H1 (cell line): ENCODE results near the gene TXNRD2. TPM values are rescaled to one million over a fixed set of nuclear protein-coding genes. Genes with fewer than 3 reads are reported as not detected.

Experiments
- USF2 ChIP-seq: IDR thresholded peaks from 2 replicates; pipeline ENCODE4 v1.6.1; 2011; ENCODE audit warnings: low read length, improper control_type of control experiment
- polyA plus RNA-seq, 7 experiments: library from polyadenylated mRNA; depleted of rRNA in 3 of 7; stranded (reverse) in 5 of 7; unstranded in 2 of 7; fragments of >200 nt in 5 of 7; fragments of 200-250 nt in 2 of 7; gene quantifications; 1 replicate in 5 of 7; 2 replicates in 1 of 7; 4 replicates in 1 of 7; pipeline versions ENCODE4 v1.2.1 to v1.2.3, GENCODE V29; 2011 to 2013; ENCODE audit warnings: missing spikeins in 2 of 7, mixed read lengths in 2 of 7
- total RNA-seq: library from RNA; stranded (reverse); fragmentation: NEBNext Ultra II Directional; extraction: Animal tissue kit (Norgen Biotek cat#: 25700); gene quantifications from 2 replicates; pipeline ENCODE4 v1.2.1, GENCODE V29; 2021

Gene TXNRD2
- total and polyA plus RNA-seq, 2 of the 8 experiments (the other 6 are each of a cell fraction or from before 2014, with no cell fraction given): 14.8 to 21.9 TPM

GRCh38 chr22:19918332-19919106 lies 23.1 kb downstream of the TXNRD2 start (continued):
- TF ChIP-seq USF2: no peak
